CD4-positive, alpha-beta T cell treated with Interferon alpha-2 for 1 hour (primary cell): ENCODE results near the gene EEFSEC.

Experiments
- DNase-seq, 2 donors: peaks; one replicate each; pipeline ENCODE4 v3.0.0-alpha.2; 2020 to 2022

Gene EEFSEC

DNA sequence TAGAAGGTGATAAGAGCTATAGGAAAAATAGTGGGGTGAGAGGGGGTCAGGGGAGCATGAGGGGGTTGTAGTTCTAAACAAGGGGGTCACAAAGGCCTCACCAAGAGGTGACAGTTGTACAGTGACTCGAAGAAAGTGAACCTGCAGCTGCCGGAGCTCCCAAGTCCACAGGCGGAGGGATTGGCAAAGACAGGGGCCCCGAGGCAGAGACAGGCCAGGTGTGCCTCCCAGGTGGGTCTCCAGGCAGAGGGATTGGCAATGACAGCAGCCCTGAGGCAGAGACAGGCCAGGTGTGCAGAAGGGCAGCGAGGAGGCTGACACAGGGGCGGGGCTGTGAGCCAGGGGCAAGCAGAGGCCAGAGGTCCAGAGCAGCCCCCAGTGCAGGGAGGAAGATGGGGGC is 249.7 kb downstream of the EEFSEC start:
- DNase-seq = no peak

DNA sequence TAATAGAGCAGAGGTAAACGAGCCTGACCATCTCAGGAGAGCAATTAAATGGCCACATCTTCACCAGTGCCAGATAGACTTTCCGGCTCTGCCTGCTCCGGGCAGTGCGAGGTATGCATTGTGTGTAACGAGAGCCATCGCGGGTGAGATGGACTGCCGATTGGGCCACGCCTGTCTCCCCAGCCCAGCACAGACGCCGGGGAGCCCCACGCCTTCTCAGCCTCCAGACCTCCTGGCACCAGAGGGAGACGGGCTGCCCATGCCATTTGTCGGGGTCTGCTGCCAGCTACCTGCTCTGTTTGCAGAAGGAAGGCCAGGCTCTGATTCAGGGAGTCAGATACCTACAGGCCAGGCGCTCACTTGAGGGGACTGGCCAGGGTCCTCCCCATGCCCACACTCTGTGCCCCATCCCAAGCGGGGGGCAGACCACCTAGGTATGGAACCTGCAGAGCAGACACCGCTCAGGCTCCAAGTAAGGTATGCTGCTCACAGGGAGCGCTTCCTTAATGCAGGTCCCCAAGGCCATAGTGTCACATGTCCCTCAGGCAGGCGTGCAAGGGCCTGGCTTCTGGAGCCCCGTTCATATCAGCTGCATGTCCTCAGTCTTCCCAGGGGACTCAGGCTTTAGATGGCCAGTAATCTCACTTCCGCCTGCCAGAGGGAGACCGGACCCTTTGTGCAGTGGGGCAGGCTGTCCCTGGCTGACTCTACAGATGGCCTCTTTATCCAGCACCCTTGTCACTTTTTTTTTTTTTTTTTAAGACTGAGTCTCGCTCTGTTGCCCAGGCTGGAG is 251.2 kb downstream of the EEFSEC start:
- no peak for DNase-seq

DNA sequence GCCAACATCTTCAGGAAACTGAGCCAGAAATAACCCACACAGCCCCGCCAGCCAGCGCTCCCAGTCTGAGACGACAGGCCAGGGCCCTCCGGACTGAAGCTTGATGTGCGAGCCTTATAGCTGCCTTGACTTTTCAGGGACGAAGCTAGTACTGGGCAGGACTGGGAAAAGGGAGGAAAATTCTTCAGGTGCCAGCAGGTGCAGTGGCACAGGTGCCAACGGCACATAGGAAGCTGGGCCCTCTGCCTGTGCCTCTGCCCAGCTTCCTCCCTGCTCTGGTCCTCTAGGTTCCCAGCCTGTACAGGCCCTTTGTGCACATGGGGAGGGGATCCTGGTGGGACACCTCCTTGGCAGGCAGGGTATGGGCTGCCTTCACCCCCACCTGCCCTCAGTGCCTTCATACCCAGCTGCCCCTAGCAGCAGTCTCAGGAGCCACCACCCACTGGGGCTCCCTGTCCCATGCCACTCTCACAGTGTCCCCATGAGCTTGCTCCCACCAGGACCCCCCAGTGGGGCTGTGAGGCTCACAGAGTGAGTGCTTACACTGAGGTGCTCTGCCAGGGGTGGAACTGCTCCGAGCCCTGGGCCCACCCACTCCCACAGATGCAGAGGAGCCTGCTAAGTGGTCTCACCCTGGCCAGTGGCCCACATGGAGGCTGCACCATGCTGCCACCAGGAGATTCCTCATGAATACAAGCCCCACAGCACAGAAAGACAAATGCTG is 252.4 kb downstream of the EEFSEC start:
- no peak for DNase-seq

DNA sequence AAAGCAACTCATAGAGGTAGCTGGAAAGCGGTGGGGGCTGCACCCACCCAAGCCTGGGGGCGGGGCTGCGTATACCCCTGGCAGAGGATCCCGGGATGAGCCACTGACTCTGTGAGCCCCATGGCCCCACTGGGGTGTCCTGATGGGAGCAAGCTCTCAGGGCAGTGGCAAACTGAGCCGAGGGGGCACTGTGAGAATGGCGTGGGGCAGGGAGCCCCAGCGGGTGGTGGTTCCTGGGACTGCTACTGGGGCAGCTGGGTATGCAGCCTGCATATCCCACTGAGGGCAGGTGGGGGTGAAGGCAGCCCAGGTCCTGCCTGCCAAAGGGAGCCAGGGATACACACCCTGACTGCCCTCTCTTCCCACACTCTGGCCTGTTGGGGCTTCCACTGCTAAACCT is 254.0 kb downstream of the EEFSEC start:
- no peak for DNase-seq

DNA sequence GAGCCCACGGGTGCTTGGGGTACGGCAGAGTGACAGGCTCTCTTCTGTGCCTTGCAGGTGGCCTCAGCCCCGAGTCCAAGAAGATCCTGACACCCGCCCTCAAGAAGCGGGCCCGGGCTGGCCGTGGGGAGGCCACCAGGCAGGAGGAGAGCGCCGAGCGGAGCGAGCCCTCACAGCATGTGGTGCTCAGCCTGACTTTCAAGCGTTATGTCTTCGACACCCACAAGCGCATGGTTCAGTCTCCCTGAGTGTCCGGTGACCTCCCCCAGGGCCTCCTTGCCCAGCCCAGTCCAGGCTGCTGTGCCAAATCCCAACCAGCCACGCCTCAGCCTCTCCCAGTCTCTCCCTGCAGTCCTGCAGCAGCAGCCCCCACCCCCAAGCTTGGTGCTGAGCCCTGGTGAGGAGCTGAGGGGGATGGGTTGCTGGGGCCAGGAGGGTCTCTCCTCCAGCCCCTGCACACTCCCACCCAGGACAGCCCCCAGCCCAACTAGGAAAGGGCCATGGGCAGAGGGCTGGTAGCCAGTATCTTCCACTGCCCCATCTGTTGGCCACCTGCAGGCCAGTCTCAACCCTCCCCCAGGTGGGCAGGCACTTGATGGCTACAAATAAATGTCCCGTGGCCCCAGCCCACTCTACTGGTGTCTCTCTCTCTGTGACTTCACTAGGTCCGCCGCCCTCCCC is 254.9 kb downstream of the EEFSEC start:
- DNase-seq = no peak

DNA sequence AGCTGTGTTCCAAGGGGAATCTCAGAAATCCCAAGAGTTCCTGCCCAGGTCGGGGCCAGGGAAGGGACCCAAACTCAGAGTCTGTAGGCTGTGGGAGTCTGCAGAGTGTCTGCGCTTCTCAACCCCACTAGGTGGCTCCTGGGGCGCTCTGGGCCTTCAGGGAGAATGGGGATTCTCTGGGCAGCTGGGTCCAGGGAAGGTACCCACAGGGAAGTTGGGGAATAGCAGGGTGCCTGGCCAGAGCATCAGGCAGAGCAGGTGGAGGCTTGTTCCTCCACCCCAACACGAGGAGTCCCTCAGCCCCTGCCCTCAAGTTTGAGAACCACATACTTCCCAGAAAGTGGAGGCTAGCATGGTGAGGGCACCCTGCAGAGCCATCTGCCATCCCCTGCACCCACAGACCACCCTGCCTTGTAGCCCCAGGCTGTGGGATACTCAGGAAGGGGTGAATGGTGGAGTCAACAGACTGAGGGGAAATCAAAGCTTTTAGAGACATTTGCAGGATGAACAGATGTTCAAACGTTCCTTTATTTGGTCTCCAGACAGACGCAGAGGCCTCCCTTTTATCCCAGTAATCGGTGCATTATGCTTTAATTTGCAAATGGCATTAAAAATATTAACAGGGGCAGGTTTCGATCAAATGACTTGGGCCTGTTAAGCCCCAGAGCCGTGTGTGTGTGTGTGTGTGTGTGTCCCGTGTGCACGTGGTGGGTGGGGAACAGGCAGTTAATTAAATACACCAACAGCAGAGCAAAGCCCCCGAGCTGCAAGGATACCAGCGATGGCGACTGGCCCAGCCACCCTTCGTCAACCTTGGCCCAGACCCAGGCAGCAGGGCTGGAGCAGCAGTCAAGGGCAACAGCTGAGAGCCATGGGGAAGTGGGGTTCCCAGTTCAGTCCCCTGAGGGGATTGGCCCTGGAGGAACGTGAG is 255.7 kb downstream of the EEFSEC start:
- DNase-seq = no peak

DNA sequence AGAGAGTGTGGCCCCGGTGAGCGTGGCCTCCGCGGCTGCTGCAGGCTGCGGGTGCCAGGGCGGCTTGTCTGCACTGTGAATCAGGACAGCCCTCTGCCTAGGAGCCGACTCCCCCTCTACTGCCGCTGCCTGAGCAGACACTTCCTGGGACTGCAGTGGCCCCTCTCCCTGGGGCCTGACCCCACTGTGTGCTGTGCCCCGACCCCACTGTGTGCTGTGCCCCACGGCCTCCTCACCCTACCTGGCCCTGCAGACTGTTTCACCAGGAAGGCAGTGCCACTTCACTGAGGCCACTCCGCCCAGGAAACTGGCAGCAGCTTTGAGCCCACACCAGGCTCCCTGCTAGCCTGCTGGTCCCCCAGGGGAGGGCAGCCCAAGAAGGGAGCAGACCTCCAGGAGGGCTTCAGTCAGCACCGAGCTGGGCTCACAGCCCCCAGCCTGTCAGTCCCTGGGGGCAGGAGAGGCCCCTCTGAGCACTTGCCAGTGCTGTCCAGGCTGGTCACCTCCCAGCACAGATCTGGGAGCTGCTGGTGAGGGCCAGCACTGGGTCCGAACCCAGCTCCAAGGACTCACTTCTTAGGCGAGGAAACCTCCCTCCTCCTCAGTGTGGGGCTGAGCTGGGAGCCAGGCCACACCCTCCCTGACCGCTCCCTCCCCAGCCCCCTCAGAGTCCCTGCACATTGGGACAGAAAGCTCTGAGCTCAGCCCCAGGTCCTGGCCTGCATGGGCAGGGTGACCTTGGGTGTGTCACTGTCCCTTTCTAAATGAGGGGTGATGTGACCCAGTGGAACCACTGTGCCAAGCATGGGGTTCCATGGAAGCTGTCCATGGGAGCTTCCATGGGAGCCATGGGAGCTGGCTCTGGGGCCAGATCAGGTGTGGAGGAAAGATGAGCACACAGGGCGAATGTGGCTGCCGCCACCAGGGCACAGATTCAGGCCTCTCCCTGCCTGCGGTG is 256.6 kb downstream of the EEFSEC start:
- DNase-seq = no peak

DNA sequence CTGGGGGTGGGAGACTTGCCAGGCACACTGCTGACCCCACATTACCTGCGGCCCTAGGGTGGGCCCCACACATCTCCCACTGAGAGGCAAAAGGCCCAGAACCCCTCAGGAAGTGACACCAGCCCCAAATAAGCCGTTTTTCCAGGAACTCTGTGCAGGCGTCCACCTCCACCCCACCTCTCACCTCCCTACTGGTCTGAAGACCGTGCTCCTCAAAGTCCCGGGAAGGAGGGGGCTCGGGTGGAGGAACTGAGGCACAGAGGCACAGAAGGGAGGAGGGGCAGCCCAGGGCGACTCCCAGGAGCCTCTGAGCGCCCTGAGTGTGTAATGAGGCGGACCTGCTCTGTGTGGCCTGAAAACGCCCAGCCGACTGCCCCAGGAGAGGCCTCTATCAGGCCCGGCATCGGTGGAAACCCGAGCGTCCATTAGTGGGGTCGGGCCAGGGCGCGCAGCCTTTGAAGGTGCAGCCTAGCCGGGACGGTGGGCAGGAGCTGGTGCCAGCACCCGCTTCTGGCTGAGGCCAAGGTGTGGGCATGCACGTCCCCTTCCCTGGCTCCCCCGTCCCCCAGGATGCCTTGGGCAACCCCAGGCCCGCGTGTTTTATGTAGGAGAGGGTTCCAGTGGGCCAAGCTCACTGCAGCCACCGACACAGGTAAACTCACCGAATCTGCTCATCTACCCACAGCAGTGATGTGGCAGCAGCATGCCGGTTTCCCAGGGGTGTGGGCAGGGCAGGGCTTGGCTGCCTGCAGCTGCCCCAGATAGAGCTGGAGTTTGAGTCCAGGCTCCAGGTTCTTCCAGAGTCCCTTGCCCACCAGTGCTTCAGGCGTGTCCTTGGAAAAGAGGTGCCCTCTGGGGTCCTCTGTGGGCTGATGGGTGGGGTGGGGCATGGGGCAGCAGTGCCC is 257.6 kb downstream of the EEFSEC start:
- no peak for DNase-seq

DNA sequence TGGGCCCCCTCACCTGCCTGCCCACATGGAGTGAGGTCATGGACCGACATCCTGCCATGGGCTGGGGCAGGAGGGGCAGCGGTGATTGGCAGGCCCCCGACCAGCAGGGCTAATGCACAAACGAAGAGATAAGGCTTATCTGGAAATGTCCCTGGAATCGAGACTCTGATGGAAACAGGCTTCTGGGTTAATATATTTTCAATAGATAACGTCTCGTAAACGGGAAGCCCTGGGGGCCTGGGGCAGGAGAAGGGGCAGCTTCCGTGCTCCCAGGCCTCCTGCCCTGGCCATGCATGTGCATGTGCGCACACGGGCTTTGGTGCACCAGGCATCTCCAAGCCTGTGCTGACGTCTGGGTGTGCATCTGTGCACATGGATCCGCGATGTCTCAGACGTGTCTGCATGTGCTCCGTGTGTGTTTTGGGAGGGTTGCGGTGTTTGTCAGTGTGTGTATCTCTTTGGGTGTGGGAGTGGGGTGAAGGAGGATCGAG is 258.3 kb downstream of the EEFSEC start:
- DNase-seq = no peak

DNA sequence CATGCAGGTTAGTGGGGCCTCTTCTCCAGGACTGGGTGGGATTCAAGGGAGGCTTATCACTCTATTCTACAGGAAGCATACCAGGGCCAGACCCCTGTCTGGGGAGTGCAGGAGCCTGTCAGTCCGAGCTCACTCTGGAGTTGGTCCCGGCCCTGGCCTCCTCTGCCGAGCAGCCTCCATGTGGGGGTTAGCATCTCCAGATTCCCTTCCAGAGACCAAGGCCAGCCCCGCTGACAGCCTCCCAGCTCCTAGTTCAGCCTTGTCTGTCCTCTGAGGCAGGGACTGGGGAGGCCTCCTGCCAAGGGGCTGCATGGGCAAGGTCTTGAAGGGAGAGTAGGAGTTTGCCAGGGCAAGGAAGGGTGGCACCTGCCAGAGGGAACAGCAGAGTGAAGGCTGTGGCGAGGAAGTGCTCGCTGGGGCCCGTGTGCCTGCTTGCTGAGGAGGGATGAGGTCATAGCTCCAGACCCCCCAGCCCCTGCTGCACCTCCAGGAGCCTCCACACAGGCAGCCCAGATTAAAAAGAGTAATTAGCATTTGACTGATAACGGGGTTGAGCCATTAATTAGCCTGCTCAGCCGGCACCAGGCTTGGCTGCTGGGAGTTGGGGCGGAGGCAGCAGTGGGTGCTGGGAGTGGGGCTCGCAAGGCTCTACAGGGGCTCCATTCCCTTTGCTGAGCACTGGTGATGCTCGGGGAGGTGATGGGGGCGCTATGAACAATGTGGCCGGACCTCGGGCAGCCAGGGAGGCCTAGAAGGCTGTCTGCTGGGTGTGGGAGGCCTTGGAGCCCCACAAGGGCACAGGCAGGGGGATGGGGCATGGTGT is 259.1 kb downstream of the EEFSEC start:
- no peak for DNase-seq

DNA sequence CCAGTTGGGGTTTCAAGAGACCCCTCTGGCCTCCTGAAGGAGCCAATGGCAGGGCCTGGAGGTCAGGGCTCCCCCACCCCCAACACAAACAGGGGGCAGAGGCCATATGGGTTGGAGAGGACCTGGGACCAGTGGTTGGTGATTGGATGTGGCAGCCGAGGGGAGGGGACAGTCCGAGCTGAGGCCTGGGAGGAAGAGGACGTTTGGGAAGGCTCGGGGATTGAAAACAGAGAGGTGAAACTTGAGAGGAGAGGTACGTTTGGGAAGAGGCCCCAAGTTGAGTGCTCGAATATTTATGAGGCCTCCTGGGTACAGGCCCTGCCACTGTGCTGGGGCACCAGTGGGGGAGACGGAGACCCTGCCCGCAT is 259.7 kb downstream of the EEFSEC start:
- DNase-seq = no peak

DNA sequence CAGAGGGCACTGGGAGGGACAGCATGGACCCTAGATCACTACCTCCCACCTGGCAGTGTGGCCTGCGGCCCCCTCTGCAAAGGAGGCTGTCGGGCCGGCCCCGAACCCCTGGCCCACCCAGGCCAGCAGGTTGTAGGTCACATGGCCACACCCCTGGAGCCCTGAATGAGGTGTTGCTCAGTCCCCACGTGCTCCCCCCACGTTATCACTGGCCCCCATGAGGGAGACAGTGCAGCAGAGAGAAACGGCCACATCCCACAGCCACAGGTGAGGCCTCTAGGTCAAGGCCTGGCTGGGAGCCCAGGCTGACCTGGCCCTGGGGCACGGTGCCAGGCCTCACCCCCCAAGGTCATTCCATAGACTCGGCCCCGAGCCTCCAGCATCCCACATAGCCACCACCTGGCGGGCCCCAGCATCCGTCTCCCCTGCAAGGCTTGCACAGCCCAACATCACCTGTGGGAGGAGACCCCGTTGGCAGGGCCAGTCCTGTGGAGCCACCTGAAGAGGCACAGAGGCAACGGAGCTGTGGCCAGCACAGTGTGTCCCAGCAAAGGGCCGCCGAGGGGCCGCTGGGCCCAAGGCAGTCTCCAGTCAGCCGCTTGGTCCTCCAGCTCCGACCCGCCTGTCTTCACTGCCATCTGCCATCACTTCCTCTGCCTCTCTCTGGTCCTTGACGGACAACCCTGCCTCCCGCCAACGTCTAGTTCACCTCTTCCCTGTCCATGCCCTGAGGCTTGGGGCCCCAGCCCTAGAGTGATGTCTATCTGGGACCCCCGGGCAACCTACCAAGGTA is 260.3 kb downstream of the EEFSEC start:
- DNase-seq = no peak

DNA sequence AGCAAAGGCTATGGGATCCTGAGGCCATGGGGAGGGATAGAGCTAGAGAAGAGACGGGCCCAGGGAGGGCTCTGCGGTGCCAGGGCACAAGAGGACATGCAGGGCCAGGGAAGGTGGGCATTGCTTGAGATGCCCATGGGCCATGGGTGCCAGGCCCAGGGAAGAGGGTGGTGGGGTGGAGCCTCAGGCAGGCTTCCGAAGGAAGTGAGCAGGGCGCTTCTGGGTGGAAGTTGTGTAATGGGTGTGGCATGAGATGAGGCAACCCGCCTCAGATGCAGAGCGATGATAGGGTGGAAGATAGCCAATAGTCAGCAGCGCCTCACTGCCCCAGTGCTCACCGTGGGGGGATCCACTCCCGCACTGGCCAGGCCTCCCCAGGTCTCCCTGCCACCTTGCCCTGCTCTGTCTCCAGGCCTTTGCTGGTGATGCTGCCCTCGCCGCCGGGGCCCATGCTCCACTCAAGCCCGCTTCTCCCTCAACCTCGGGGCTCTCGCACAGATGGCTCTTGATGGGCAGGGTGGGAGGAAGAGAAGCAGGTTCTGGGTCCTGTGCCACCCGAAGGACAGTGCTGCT is 262.0 kb downstream of the EEFSEC start:
- DNase-seq = peak in 1 of 2 donors; percentile 4

DNA sequence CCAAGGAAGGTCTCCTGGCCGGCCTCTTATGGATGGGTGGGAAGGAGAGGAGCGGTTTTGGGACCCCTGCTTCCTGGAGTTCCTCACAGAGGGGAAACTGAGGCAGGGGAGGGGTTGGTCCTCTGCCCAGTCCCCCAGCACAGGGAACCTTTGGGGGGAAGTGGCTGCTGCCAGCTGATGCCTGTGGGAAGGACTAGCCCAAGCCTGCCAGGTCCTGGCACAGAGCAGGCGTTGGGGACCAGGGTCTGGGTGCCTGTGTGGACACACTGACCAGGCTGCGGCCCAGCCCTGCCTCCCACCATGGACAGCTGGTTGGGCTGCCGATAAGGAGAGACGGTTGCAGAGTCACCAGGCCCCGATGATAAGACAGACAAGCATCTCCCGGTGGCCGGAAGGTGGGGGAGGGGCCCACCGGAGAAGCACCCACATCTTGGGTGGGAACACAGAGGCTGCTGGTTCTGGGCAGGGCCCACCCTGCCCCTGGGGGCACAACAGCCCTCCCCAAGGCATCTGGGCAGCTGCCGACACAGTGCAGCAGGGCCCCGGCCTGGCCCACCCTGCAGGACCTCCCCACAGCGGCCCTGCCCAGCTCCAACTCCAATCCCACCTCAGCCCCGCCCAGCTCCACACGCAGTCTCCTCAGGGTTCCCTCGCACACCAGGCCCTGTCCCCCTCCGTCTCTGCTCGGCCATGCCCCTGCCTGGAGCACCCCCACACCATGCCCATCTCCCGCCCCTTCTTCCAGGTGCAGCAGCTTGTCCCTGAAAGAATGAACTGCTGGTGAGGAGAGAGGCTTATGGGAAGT is 262.7 kb downstream of the EEFSEC start:
- no peak for DNase-seq

DNA sequence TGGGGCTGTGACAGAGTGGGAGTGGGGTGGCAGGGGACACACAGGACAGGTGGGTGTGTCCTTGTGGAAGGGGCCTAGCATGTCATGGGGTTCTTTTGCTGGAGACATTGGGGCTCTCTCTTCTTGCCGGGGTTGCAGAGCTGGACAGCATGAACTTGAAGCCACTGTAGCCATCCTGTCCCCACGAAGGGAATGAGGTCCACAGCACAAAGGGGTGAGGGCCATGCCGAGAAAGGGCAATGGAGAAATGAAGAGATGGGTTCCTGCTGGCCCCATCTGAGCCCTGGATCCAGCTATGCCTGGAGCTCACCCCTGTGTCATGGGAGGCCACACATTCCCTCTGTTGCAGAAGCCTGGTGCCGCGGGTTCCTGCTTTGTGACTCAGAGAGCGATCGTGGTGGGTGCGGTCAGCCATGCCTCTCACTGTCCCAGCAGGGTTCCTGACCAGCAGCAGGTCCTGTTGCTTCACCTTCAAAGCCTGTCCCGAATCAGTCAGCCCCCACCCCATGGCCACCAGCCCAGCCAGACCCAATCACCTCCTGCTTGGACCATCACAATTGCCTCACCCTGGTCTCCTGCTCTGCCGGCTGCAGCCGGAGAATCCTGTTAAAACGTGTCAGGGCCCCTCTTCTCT is 263.4 kb downstream of the EEFSEC start:
- peak in 1 of 2 donors; percentile 41 for DNase-seq

DNA sequence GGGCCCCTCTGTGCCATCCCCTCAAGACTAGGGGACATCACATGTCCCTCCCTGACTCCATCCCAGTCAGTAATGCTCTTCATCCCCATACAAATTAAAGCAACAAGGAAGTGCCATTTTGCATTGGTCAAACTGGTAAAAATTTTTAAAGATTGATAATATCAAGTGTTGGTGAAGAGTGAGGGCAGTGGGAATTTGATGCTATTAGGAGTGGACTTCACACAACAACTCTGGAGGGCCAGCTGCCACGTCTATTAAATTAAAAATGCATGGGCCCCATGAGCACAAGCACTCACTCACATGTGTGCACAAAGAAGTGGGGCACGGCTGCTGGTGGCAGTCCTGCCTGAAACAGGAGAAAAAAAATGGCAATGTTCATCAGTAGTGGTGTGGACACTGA is 265.6 kb downstream of the EEFSEC start:
- DNase-seq = no peak

DNA sequence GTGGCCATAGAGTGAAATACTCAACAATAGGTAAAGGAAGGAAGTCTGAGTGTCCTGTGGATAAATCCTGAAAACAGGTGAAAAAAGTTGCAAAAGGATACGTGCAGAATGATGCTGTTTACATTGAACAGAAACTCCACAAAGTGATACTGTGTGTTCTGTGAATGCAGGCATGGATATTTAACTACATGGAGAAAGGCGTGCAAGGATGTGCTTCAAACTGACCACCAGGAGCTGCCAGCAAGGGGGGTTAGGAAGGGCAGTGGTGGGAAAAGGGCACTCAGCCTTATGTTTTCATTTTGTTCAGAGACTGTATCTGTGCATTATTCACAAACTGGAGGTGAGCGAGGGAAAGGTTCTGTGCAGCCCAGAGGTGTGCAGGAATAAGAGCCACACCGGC is 266.0 kb downstream of the EEFSEC start:
- no peak for DNase-seq
